ENCODE results near the gene SPATA20. TPM values are rescaled to one million over a fixed set of nuclear protein-coding genes. Genes with fewer than 3 reads are reported as not detected.

SPATA20 gene
- total RNA-seq, 1 experiment from 2014 or later, result 84.9 TPM

DNA sequence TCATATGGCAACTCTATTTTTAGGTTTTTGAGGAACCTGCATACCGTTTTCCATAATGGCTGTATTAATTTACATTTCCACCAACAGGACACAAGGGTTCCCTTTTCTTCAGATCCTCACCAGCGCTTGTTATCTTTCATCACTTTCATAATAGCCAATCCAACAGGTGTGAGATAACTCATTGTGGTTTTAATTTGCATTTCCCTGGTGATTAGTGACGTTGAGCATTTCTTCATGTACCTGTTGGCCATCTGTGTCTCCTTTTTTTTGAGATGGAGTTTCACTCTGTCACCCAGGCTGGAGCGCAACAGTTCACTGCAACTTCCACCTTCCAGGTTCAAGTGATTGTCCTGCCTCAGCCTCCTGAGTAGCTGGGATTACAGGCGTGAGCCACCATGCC, 51.5 kb downstream of the SPATA20 start:
- no peak for DNase-seq (ENCODE audit: low read depth)

DNA sequence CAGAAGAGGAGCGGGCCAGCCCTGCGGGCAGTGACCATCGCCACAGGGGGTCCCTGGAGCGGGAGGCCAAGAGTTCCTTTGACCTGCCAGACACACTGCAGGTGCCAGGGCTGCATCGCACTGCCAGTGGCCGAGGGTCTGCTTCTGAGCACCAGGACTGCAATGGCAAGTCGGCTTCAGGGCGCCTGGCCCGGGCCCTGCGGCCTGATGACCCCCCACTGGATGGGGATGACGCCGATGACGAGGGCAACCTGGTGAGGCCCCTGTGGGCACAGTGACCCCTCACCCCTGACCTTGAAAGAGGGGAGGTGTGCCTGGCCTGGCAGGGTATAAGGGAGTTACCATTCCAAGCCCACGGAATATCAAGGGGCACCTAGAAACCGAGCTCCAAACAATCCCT, 52.6 kb downstream of the SPATA20 start:
- DNase-seq (ENCODE audit: low read depth), result no peak

DNA sequence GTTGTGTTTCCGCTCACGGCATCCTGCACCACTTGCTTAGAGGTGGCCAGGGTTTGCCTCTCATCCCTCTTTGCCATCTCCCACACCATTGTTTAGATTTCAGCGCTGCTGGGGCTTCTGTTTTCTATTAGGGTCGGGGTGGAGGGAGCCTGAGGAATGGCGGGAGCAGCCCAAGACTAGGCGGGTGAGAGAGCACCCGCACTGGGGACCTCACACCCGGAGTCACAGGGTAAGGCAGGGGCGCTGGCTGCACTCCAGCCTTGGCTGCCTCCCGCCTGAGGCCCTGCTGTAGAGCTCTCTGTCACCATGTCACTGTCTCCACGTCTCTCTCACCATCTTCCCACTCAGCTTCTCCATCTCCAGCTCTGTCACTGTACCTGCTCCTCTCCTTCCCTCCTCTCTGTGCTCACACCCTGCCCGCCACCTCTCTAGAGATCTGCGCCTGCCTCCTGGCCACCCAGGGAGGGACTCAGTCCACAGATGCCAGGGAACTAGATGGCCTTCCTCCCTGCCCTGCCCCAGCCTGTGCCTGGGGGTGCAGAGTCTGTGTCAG, 54.9 kb downstream of the SPATA20 start:
- DNase-seq (ENCODE audit: low read depth), result no peak

DNA sequence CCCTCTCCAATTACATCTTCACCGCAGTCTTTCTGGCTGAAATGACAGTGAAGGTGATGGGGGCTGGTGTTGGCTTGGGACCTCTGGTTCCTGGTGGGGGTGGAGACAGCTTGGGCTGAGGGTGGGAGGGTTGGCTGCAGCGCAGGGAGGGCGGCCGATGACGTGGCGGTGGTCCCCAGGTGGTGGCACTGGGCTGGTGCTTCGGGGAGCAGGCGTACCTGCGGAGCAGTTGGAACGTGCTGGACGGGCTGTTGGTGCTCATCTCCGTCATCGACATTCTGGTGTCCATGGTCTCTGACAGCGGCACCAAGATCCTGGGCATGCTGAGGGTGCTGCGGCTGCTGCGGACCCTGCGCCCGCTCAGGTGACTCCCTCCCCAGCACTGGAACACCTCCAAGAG, 55.9 kb downstream of the SPATA20 start:
- DNase-seq (ENCODE audit: low read depth), result no peak

DNA sequence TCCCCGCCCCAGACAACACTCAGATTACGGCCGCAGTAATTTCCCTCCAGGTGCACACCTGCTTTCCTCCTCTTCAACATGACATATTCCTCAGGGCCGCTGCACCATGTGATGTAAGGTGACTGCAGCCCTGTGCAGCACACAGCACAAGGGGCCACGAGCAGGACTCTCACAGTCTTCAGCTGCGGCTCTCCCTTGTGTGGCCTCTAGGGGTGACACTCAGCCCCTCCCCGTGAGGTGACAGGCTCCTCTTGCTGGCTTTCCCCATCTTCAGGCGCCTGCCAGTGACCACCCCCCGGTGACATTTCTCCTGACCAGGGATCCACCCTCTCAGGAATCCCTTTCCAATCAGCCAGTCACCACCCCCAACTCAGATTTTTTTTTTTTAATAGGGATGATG, 56.4 kb downstream of the SPATA20 start:
- no peak for DNase-seq (ENCODE audit: low read depth)

DNA sequence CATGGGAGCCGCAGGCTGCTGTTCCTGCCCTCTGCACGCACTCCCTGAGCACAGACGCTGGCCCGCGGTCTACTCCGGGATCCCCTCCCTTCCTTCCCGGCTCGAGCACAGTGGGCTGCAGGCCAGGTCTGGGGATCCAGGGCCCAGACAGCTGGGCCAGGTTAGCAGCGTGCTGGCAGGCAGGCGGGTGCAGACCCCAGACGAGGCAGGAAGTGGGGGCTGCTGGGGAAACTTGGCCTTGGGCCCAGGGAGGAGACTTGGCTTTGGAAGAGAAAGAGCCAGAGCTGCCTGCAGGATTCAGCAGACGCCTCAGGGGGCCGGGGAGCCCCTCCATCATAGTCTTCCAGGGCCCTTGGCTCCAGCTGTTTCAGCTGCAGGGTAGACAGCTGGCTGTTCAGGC, 57.5 kb downstream of the SPATA20 start:
- no peak for DNase-seq (ENCODE audit: low read depth)

DNA sequence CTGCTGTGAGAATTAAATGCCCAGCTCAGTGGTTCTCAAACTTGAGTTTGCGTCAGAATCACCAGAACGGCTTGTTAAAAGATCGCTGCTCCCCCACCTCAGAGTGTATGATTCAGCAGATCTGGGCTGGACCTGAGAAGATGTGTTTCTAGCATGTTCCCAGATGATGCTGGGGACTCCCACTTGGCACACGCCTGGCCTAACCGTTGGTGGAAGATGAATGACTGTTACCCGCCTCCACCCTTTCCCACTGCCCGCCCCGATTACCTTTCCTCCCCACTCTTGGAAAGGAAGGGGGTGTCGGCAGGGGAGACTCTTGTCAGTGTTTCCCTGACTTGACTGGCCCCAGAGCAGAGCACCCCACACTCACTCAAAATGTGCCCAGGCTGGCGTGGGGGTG, 58.5 kb downstream of the SPATA20 start:
- DNase-seq (ENCODE audit: low read depth), result no peak

Other genes with a start within 250 kb of the SPATA20 start
- 41.4 and 48.9 TPM in 2 replicates for gene XYLT2, start 201.0 kb upstream of the SPATA20 start, total RNA-seq (2014; rRNA removed)
- gene MRPL27, start 174.0 kb upstream of the SPATA20 start, total RNA-seq (2014; rRNA removed), result 79.4 and 81.1 TPM in 2 replicates
- gene EME1, start 173.9 kb upstream of the SPATA20 start, total RNA-seq (2014; rRNA removed), result 13.9 and 18.1 TPM in 2 replicates
- gene LRRC59, start 149.7 kb upstream of the SPATA20 start, total RNA-seq (2014; rRNA removed), result 165 and 189 TPM in 2 replicates
- gene ACSF2, start 121.0 kb upstream of the SPATA20 start, total RNA-seq (2014; rRNA removed), result 16.6 and 17.0 TPM in 2 replicates
- not detected in 2 replicates for gene CHAD, start 78.3 kb upstream of the SPATA20 start, total RNA-seq (2014; rRNA removed)
- gene RSAD1, start 68.3 kb upstream of the SPATA20 start, total RNA-seq (2014; rRNA removed), result 17.8 and 23.2 TPM in 2 replicates
- gene MYCBPAP, start 38.7 kb upstream of the SPATA20 start, total RNA-seq (2014; rRNA removed), result 0.34 and 0.83 TPM in 2 replicates
- gene EPN3, start 14.4 kb upstream of the SPATA20 start, total RNA-seq (2014; rRNA removed), result 0.11 TPM in 1 of 2 replicates, not detected in the other
- gene CACNA1G, start 13.5 kb downstream of the SPATA20 start, total RNA-seq (2014; rRNA removed), result under 0.01 and 0.06 TPM in 2 replicates
- 4.9 and 7.6 TPM in 2 replicates for gene ABCC3, start 87.7 kb downstream of the SPATA20 start, total RNA-seq (2014; rRNA removed)
- 31.3 and 34.2 TPM in 2 replicates for gene ANKRD40, start 160.7 kb downstream of the SPATA20 start, total RNA-seq (2014; rRNA removed)
- 44.8 and 47.9 TPM in 2 replicates for gene LUC7L3, start 172.4 kb downstream of the SPATA20 start, total RNA-seq (2014; rRNA removed)
- gene ANKRD40CL, start 220.3 kb downstream of the SPATA20 start, total RNA-seq (2014; rRNA removed), result not detected in 2 replicates